Testis (tissue), 3 donors: Measurements from ENCODE around the gene CNPPD1. TPM values are rescaled to one million over a fixed set of nuclear protein-coding genes. Genes with fewer than 3 reads are reported as not detected.
A peak's percentile ranks its signal among the peaks of the same experiment; 100 is the strongest.

ENCODE experiments used
- DNase-seq: peaks from one replicate; pipeline ENCODE4 v3.0.0-alpha.2; 2019
- H3K27ac ChIP-seq, 2 donors: fragments of 200-600 bp; sonication (generic); one replicate each; pipeline ENCODE4 v1.5.1; 2019
- H3K27me3 ChIP-seq: fragments of 200-600 bp; sonication (generic); one replicate; pipeline ENCODE4 v1.5.1; 2019
- H3K36me3 ChIP-seq: fragments of 200-600 bp; sonication (generic); one replicate; pipeline ENCODE4 v1.5.1; 2017; ENCODE audit warnings: low read depth; ENCODE audit errors: missing control alignments
- H3K4me1 ChIP-seq: fragments of 200-600 bp; sonication (generic); one replicate; pipeline ENCODE4 v1.5.1; 2019
- H3K4me3 ChIP-seq, 2 donors: fragments of 200-600 bp; sonication (generic); one replicate each; pipeline ENCODE4 v1.5.1; 2017 to 2019
- H3K9me3 ChIP-seq: fragments of 200-600 bp; sonication (generic); one replicate; pipeline ENCODE4 v1.5.1; 2017
- POLR2A ChIP-seq: fragments of 450-650 bp; IDR thresholded peaks from one replicate; pipeline ENCODE4 v1.6.1; 2017; ENCODE audit warnings: antibody characterized with exemption, mild to moderate bottlenecking, moderate library complexity
- WGBS, 2 donors: methylation state at CpG; one replicate each; pipeline ENCODE4 v1.1.5; 2018; 5-methylcytosine and 5-hydroxymethylcytosine counted together
- intact Hi-C: fragments of 100-400 bp; cut with DNase I; formaldehyde crosslinking; loops from one replicate; pipeline ENCODE4 v1.15.1; 2023; ENCODE audit warnings: low total_unique reads
- polyA plus RNA-seq: library from polyadenylated mRNA; stranded (reverse); fragments of 350-450 nt; fragmentation: Illumina TruSeq; extraction: RNeasy Lipid Tissue Mini Kit (QIAGEN cat#74804); gene quantifications from one replicate; pipeline ENCODE4 v1.2.3, GENCODE V29; 2014; ENCODE audit warnings: low read depth, low replicate concordance; ENCODE audit not compliant: insufficient read depth
- total RNA-seq, 2 donors: library from RNA; depleted of rRNA; stranded (reverse); fragments of >200 nt; gene quantifications; one replicate each; pipeline ENCODE4 v1.2.3, GENCODE V29; 2016
- TF ChIP-seq, protein P1 (sequence below), 3 experiments: fragments of 450-650 bp in 2 of 3; fragments of 200-600 bp in 1 of 3; sonication (generic) in 1 of 3; IDR thresholded peaks; one replicate each; pipeline ENCODE4 v1.5.1; 2016 to 2019; ENCODE audit warnings: antibody characterized with exemption in 3 of 3, mild to moderate bottlenecking in 2 of 3, moderate library complexity in 1 of 3

Gene CNPPD1
- total and polyA plus RNA-seq, 3 donors from 2014 or later, result 38.3 to 68.0 (median 60.5) TPM

DNA sequence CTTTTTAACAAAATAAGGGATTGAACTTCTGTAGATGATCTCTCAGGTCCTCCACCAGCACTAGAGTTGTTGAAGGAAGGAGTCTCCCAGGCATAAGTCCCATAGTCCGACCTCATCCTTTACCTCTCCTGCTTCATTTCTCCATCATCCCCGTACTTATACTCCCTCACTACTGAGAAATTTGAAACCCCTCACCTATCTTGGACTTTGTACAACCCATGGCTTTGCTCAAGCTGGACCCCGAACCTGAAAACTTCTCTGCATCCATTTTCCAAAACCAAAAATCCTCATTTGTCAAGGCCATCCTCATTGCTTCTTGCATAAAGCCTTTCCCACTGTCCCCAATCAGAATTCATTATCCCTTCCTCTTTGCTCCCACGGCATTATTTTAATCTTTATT is 15.6 kb downstream of the CNPPD1 start:
- 56 to 67% methylated on average over 4 of the region's 4 CpGs for WGBS, 2 donors

DNA sequence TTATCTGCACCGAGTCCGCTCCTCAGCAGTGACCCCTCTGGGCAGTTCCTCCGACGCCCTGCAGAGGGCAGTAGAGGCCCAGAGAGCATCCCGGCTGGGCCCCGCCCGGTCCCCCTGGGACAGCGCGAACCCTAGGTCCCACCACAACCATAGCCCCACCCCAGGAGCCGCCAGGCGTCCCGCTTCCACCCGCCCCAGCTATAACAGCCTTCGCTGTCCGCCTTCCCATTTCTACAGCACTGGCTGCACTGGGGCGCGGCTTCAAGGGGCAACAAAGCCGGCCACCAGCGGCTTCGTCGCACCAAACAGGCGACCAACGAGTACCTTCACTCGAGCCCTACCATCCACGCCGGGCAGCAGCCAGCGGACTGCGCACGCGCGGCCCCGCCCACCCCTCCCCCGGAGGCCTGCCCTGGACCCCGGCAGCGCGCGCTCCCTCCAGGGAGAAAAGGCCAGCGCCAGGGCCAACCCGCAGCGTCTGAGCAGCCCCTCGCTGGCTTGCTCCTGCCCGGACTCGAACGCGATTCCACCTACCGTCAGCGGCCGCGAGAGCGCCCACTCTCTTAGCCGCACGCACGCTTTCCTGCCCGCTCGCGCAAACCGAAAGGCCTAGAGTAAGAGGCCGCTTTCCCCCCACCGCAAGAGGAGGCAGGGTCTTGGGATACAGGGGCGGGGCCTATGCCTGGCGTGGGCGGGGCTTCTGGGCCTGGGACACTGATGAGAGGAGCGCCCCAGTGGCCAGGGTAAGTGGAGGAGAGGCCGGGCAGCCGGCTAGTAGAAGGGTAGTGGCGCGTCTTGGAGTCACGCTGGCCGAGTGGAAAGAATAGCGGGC is 16.3 kb downstream of the CNPPD1 start, which contains the start of gene NHEJ1:
Gene NHEJ1 (minus strand): TSS at position 630 of the 832 bp plus-strand sequence. CDS start 2,453 bp downstream, outside the sequence.
- no peaks in the 10 kb centered on the region for H3K27me3 ChIP-seq
- peak within 1 kb of the TSS; percentile 93 to 96 for H3K27ac ChIP-seq
- TF ChIP-seq, protein P1, sequence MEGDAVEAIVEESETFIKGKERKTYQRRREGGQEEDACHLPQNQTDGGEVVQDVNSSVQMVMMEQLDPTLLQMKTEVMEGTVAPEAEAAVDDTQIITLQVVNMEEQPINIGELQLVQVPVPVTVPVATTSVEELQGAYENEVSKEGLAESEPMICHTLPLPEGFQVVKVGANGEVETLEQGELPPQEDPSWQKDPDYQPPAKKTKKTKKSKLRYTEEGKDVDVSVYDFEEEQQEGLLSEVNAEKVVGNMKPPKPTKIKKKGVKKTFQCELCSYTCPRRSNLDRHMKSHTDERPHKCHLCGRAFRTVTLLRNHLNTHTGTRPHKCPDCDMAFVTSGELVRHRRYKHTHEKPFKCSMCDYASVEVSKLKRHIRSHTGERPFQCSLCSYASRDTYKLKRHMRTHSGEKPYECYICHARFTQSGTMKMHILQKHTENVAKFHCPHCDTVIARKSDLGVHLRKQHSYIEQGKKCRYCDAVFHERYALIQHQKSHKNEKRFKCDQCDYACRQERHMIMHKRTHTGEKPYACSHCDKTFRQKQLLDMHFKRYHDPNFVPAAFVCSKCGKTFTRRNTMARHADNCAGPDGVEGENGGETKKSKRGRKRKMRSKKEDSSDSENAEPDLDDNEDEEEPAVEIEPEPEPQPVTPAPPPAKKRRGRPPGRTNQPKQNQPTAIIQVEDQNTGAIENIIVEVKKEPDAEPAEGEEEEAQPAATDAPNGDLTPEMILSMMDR (IDR thresholded peaks at IDR 0.05), result peak; percentile 96 to 98 (median 97)
- TF ChIP-seq POLR2A, result no peak
- no peaks in the 10 kb centered on the region for H3K9me3 ChIP-seq
- H3K4me3 ChIP-seq, result peak within 1 kb of the TSS; percentile 67 to 85
- 1 to 2% methylated on average over 18 to 53 of the region's 70 CpGs for WGBS, 2 donors
- peak; percentile 98 for DNase-seq
- no peaks in the 10 kb centered on the region for H3K4me1 ChIP-seq
- intact Hi-C loops, result loop anchor here (5.0 kb wide), 1 partner anchor 132 kb away; no protein-coding TSS in a partner anchor
- no peaks in the 10 kb centered on the region for H3K36me3 ChIP-seq

More for the DNA sequence above, 15.6 kb downstream of the CNPPD1 start:
- peak overlapping the region; percentile 93 to 96 for H3K27ac ChIP-seq
- DNase-seq, result no peak
- TF ChIP-seq, protein P1 (IDR thresholded peaks at IDR 0.05), result no peak
- no peak for TF ChIP-seq POLR2A
- no peaks in the 10 kb centered on the region for H3K4me1 ChIP-seq
- intact Hi-C loops, result loop anchor here (5.0 kb wide), 1 partner anchor 131 kb away; no protein-coding TSS in a partner anchor
- H3K27me3 ChIP-seq, result no peaks in the 10 kb centered on the region
- no peaks in the 10 kb centered on the region for H3K36me3 ChIP-seq
- H3K4me3 ChIP-seq, result peak overlapping the region; percentile 67 to 85
- H3K9me3 ChIP-seq, result no peaks in the 10 kb centered on the region

DNA sequence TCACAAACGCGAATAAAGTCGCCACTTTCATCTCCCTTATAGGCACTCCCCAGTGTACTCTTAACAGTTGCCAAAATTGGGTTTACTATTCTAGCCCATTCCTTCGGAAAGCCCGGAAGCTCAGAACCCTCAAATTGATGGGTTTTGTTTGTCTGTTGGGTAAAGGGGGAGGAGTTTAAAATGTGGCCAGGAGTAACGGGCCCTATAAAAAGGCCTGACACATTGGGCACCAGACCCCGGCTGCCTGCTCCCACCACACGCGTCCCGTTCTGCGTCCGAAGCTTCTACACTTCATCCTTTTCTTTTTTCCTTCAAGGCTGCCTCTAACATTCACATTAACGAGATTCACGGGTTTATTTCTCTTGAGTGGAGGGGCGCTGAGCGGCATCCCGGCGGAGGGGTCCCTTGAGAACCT is 16.9 kb downstream of the CNPPD1 start:
- Histone ChIP-seq H3K4me3 (peak overlapping the region; percentile 67 to 85), H3K9me3 (no peaks in the 10 kb centered on the region), H3K36me3 (no peaks in the 10 kb centered on the region), H3K4me1 (no peaks in the 10 kb centered on the region), H3K27ac (peak overlapping the region; percentile 93 to 96), H3K27me3 (no peaks in the 10 kb centered on the region)
- no peak for DNase-seq
- TF ChIP-seq, protein P1 (IDR thresholded peaks at IDR 0.05), result no peak
- no peak for TF ChIP-seq POLR2A
- intact Hi-C loops, result loop anchor here (5.0 to 10.0 kb wide), 2 partner anchors 105 to 133 kb away; no protein-coding TSS in a partner anchor
- 7% methylated on average over 18 of the region's 18 CpGs for WGBS, 2 donors

DNA sequence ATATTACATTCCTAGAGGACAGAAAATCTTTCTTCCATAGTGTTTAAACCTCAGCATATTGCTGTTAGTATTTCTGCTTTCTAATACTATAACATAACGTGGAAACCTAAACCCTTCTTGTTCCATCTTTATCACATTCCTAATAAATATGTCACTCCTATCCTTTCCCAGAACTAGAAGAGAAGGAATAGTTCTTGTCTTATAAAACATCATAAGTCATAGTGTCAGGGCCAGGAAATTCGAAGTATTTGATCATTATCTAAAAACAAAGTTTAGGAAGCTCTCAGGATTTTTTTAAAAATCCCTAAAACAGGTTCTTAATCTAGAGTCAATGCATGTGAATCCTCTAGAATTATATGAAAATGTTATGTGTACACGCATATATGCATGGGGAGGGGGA is 18.1 kb downstream of the CNPPD1 start:
- H3K4me1 ChIP-seq, result no peaks in the 10 kb centered on the region
- WGBS, 2 donors, result 74 to 88% methylated on average over 3 of the region's 3 CpGs
- H3K27ac ChIP-seq, result no peak overlapping the region
- no peaks in the 10 kb centered on the region for H3K9me3 ChIP-seq
- intact Hi-C loops, result loop anchor here (10.0 kb wide), 1 partner anchor 104 kb away; no protein-coding TSS in a partner anchor
- TF ChIP-seq POLR2A, result no peak
- TF ChIP-seq, protein P1 (IDR thresholded peaks at IDR 0.05), result no peak
- H3K4me3 ChIP-seq, result no peak overlapping the region
- H3K36me3 ChIP-seq, result no peaks in the 10 kb centered on the region
- DNase-seq, result no peak
- H3K27me3 ChIP-seq, result no peaks in the 10 kb centered on the region
